ENCODE data around the gene DHRS2.
A peak's percentile ranks its signal among the peaks of the same experiment; 100 is the strongest.
"Not testable (repeated sequence)": the region's sequence is repeated elsewhere in the genome, so short reads cannot be mapped to it uniquely, and the experiment has no call there.

The DHRS2 gene, protein sequence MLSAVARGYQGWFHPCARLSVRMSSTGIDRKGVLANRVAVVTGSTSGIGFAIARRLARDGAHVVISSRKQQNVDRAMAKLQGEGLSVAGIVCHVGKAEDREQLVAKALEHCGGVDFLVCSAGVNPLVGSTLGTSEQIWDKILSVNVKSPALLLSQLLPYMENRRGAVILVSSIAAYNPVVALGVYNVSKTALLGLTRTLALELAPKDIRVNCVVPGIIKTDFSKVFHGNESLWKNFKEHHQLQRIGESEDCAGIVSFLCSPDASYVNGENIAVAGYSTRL

GRCh38 chr14:23636317-23637211 lies at the start of gene DHRS2:
Gene DHRS2 (plus strand): TSS chr14:23636364. CDS start chr14:23638865, 2,501 bp downstream.
- FAIRE-seq (no peak), DNase-seq (ENCODE audit: insufficient read length, low spot score) (no peak)
- TF ChIP-seq, protein P1, sequence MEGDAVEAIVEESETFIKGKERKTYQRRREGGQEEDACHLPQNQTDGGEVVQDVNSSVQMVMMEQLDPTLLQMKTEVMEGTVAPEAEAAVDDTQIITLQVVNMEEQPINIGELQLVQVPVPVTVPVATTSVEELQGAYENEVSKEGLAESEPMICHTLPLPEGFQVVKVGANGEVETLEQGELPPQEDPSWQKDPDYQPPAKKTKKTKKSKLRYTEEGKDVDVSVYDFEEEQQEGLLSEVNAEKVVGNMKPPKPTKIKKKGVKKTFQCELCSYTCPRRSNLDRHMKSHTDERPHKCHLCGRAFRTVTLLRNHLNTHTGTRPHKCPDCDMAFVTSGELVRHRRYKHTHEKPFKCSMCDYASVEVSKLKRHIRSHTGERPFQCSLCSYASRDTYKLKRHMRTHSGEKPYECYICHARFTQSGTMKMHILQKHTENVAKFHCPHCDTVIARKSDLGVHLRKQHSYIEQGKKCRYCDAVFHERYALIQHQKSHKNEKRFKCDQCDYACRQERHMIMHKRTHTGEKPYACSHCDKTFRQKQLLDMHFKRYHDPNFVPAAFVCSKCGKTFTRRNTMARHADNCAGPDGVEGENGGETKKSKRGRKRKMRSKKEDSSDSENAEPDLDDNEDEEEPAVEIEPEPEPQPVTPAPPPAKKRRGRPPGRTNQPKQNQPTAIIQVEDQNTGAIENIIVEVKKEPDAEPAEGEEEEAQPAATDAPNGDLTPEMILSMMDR (IDR thresholded peaks at IDR 0.05; ENCODE audit: insufficient read depth, missing control alignments): no peak

- TF ChIP-seq, protein P1 (IDR thresholded peaks at IDR 0.05; ENCODE audit: insufficient read depth, missing control alignments): peak; percentile 78
- peak; percentile 81 for DNase-seq (ENCODE audit: insufficient read length, low spot score)
- no peak for FAIRE-seq
These were observed 47.1 kb upstream of the DHRS2 start for GRCh38 chr14:23588884-23589598.

DNA sequence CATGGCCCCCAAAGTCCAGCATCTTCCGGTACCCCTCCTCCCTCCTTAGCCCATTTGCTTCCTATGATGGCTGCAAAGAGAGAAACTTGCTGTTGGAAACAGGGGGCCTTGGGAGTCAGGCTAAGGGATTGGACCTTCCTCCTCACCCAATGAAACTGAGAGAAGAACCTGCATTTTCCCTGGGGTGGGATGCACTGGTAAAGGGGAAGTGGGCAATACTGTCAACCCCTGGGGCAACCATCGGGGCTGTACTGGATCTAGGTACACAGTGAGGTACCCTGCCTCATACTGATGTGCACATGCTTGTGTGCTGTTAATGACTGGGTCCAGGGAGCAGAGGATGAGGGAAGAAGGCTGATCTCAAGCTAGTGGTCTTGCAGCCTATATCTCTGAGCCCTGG lies 46.6 kb upstream of the DHRS2 start:
- no peak for FAIRE-seq
- TF ChIP-seq, protein P1 (IDR thresholded peaks at IDR 0.05; ENCODE audit: insufficient read depth, missing control alignments): no peak
- no peak for DNase-seq (ENCODE audit: insufficient read length, low spot score)

DNA sequence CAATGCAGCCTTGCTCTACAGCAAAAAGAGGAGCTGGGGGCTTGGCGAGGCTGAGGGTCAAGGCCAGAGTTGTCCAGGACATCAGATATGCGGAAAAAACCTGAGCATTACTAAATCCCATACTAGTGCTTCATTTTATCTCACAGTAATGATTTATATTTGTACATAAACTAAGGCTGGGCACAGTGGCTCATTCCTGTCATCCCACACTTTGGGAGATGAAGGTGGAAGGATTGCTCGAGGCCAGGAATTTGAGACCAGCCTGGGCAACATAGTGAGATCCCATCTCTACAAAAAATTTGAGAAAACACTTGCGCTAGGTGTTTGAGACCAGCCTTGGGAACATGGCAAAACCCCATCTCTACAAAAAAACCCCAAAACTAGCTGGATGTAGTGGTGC lies 46.0 kb upstream of the DHRS2 start:
- DNase-seq (ENCODE audit: insufficient read length, low spot score) (no peak), FAIRE-seq (no peak)

DNA sequence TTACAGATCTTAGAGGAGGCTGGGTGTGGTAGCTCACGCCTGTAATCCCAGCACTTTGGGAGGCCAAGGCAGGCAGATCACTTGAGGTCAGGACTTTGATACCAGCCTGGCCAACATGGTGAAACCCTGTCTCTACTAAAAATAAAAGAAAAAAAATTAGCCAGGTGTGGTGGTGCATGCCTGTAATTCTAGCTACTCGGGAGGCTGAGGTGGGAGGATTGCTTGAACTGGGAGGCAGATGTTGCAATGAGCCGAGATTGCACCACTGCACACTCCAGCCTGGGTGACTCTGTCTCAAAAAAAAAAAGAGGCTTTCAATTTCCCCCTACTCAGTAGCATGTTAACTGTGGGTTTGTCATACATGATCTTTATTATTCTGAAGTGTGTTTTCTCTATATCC lies 42.0 kb upstream of the DHRS2 start:
- FAIRE-seq; DNase-seq (ENCODE audit: insufficient read length, low spot score): not testable (repeated sequence)

More for the DNA sequence above, 46.0 kb upstream of the DHRS2 start:
- TF ChIP-seq, protein P1 (IDR thresholded peaks at IDR 0.05; ENCODE audit: insufficient read depth, missing control alignments): no peak

DNA sequence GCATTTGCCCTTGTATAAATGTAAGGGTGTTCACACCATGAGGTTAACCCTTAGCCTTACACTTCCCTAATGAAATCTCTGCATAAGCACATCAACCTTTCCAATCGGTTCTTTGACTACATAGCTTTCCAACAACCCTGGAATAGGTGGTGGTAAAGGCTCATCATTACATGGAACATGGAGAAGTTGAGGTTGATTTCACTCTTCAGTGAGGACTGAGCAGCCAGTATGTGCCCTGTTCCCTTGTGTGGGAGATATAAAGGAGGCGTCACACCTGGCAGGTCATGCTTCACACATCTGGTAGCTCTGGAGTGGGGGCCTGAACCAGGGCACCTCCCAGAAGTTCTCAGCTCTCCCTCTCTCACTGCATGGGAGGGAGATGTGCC lies 35.8 kb upstream of the DHRS2 start:
- TF ChIP-seq, protein P1 (IDR thresholded peaks at IDR 0.05; ENCODE audit: insufficient read depth, missing control alignments): no peak
- FAIRE-seq: no peak
- no peak for DNase-seq (ENCODE audit: insufficient read length, low spot score)

DNA sequence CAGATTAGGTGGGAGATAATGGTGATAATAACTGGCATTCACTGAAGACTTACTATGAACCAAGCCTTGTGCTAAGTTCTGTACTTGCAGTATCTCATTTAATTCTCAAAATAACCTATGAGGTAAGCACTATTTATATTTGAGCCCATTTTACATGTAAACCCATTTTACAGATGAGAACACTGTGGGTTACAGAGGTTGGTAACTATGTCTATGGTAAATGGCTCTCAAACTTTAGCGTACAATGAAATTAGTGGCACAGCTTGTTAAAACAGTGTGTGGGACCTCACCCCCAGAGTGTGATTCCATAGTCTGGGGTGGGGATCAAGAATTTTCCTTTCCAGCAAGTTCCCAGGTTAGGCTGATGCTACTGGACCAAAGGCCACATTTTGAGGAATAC lies 35.4 kb upstream of the DHRS2 start:
- TF ChIP-seq, protein P1 (IDR thresholded peaks at IDR 0.05; ENCODE audit: insufficient read depth, missing control alignments): no peak
- no peak for FAIRE-seq
- DNase-seq (ENCODE audit: insufficient read length, low spot score): no peak

Data from D721Med (cell line).